Fibroblast of lung (primary cell): Measurements from ENCODE around the gene KRT76. TPM values are rescaled to one million over a fixed set of nuclear protein-coding genes. Genes with fewer than 3 reads are reported as not detected.

Source experiments
- DNase-seq, 2 donors: peaks; one replicate each; pipeline versions ENCODE4 v3.0.0 to v3.0.0-alpha.2; 2010; ENCODE audit warnings: low read depth in 2 of 2
- H2AFZ ChIP-seq: 2 replicates; pipeline ENCODE4 v1.5.1; 2012; ENCODE audit warnings: low read length, control low read depth, inconsistent platforms
- H3K27ac ChIP-seq: 2 replicates; pipeline ENCODE4 v1.5.1; 2011; ENCODE audit warnings: low read length, control low read depth; ENCODE audit not compliant: insufficient read depth
- H3K27me3 ChIP-seq: 2 replicates; pipeline ENCODE4 v1.5.1; 2011; ENCODE audit warnings: mild to moderate bottlenecking, low read length; ENCODE audit not compliant: control insufficient read depth, insufficient read depth
- H3K36me3 ChIP-seq: 2 replicates; pipeline ENCODE4 v1.5.1; 2011; ENCODE audit warnings: low read length; ENCODE audit not compliant: control insufficient read depth, insufficient read depth
- H3K4me1 ChIP-seq: 2 replicates; pipeline ENCODE4 v1.5.1; 2011; ENCODE audit warnings: low read length; ENCODE audit not compliant: control insufficient read depth, insufficient read depth; ENCODE audit errors: extremely low read depth
- H3K4me2 ChIP-seq: 2 replicates; pipeline ENCODE4 v1.5.1; 2011; ENCODE audit warnings: low read length, control low read depth; ENCODE audit not compliant: insufficient read depth; ENCODE audit errors: extremely low read depth
- H3K4me3 ChIP-seq, 4 experiments: fragments of 200-600 bp in 1 of 4; sonication (generic) in 1 of 4; replicated peaks in 1 of 4; 2 replicates each; pipeline ENCODE4 v1.5.1; 2011 to 2016; ENCODE audit warnings: low read length in 4 of 4, low read depth in 3 of 4, mild to moderate bottlenecking in 3 of 4, control low read depth in 2 of 4, inconsistent platforms in 1 of 4, mixed read lengths in 1 of 4; ENCODE audit not compliant: insufficient read depth in 1 of 4; ENCODE audit errors: control extremely low read depth in 1 of 4
- H3K79me2 ChIP-seq: 2 replicates; pipeline ENCODE4 v1.5.1; 2012; ENCODE audit warnings: mild to moderate bottlenecking, low read length, inconsistent platforms; ENCODE audit not compliant: control insufficient read depth, insufficient read depth
- H3K9ac ChIP-seq: 2 replicates; pipeline ENCODE4 v1.5.1; 2011; ENCODE audit warnings: mild to moderate bottlenecking, low read length, control low read depth; ENCODE audit not compliant: insufficient read depth
- H3K9me3 ChIP-seq: 2 replicates; pipeline ENCODE4 v1.5.1; 2012; ENCODE audit warnings: low read depth, low read length; ENCODE audit not compliant: control insufficient read depth, insufficient read depth
- H4K20me1 ChIP-seq: 2 replicates; pipeline ENCODE4 v1.5.1; 2011; ENCODE audit warnings: low read length; ENCODE audit not compliant: control insufficient read depth, insufficient read depth; ENCODE audit errors: extremely low read depth
- CTCF ChIP-seq, 2 donors: IDR thresholded peaks in 1 of 2; conservative IDR thresholded peaks in 1 of 2; 1 replicate in 1 of 2; 2 replicates in 1 of 2; pipeline ENCODE4 v1.5.1; 2011 to 2012; ENCODE audit warnings: low read length in 2 of 2, control low read depth in 1 of 2, inconsistent platforms in 1 of 2, low read depth in 1 of 2, mild to moderate bottlenecking in 1 of 2
- EZH2 ChIP-seq: IDR thresholded peaks from 2 replicates; pipeline ENCODE4 v1.5.1; 2012; ENCODE audit warnings: low read length, control low read depth, mild to moderate bottlenecking; ENCODE audit errors: missing control alignments
- polyA plus RNA-seq, 2 donors: library from polyadenylated mRNA; depleted of rRNA in 1 of 2; stranded (reverse) in 1 of 2; unstranded in 1 of 2; fragments of >200 nt; gene quantifications; 2 replicates each; pipeline ENCODE4 v1.2.1, GENCODE V29; 2011 to 2012; ENCODE audit warnings: missing spikeins in 1 of 2
- total RNA-seq: library from RNA; depleted of rRNA; stranded (reverse); fragments of >200 nt; gene quantifications from 2 replicates; pipeline ENCODE4 v1.2.1, GENCODE V29; 2014

KRT76 gene
- total and polyA plus RNA-seq, 2 donors (not counting 1 experiment from before 2014, with no cell fraction given): not detected

- Histone ChIP-seq H3K79me2 (no peaks in the 10 kb centered on the region), H3K9ac (no peak overlapping the region), H3K27ac (no peak overlapping the region), H3K27me3 (no peaks in the 10 kb centered on the region), H3K9me3 (no peaks in the 10 kb centered on the region), H3K4me2 (no peak overlapping the region), H3K4me3 (no peak overlapping the region), H3K36me3 (no peaks in the 10 kb centered on the region), H2AFZ (no peak overlapping the region), H4K20me1 (no peaks in the 10 kb centered on the region), H3K4me1 (no peaks in the 10 kb centered on the region)
- no peak for TF ChIP-seq EZH2
- no peak for TF ChIP-seq CTCF (conservative IDR thresholded peaks at IDR 0.05 in 1 of 2, IDR thresholded peaks at IDR 0.05 in 1 of 2; ENCODE audit: low read depth in 1 of 2, low read length in 2 of 2)
- no peak for DNase-seq
These were observed 16.5 kb downstream of the KRT76 start for GRCh38 chr12:52760623-52761022.

GRCh38 chr12:52759695-52760094 lies 17.4 kb downstream of the KRT76 start:
- TF ChIP-seq CTCF (conservative IDR thresholded peaks at IDR 0.05 in 1 of 2, IDR thresholded peaks at IDR 0.05 in 1 of 2; ENCODE audit: low read depth in 1 of 2, low read length in 2 of 2) (no peak), EZH2 (no peak)
- no peaks in the 10 kb centered on the region for H3K27me3 ChIP-seq
- no peaks in the 10 kb centered on the region for H3K79me2 ChIP-seq

GRCh38 chr12:52759218-52759617 lies 17.9 kb downstream of the KRT76 start:
- H3K9me3 ChIP-seq: no peaks in the 10 kb centered on the region
- no peak overlapping the region for H3K4me3 ChIP-seq
- H3K9ac ChIP-seq: no peak overlapping the region
- H3K4me2 ChIP-seq: no peak overlapping the region
- no peak overlapping the region for H2AFZ ChIP-seq
- TF ChIP-seq CTCF (conservative IDR thresholded peaks at IDR 0.05 in 1 of 2, IDR thresholded peaks at IDR 0.05 in 1 of 2; ENCODE audit: low read depth in 1 of 2, low read length in 2 of 2): no peak
- TF ChIP-seq EZH2: no peak
- H3K36me3 ChIP-seq: no peaks in the 10 kb centered on the region
- no peaks in the 10 kb centered on the region for H3K27me3 ChIP-seq
- no peaks in the 10 kb centered on the region for H3K4me1 ChIP-seq
- no peaks in the 10 kb centered on the region for H3K79me2 ChIP-seq
- H3K27ac ChIP-seq: no peak overlapping the region
- no peaks in the 10 kb centered on the region for H4K20me1 ChIP-seq
- no peak for DNase-seq

More at GRCh38 chr12:52759695-52760094, 17.4 kb downstream of the KRT76 start:
- DNase-seq: no peak
- no peak overlapping the region for H3K9ac ChIP-seq
- H3K4me1 ChIP-seq: no peaks in the 10 kb centered on the region
- H2AFZ ChIP-seq: no peak overlapping the region
- no peaks in the 10 kb centered on the region for H3K36me3 ChIP-seq
- no peaks in the 10 kb centered on the region for H3K9me3 ChIP-seq
- H3K27ac ChIP-seq: no peak overlapping the region
- no peak overlapping the region for H3K4me3 ChIP-seq
- no peak overlapping the region for H3K4me2 ChIP-seq
- no peaks in the 10 kb centered on the region for H4K20me1 ChIP-seq
